Left ventricle myocardium inferior (tissue), 1 donor: ENCODE data around the gene FOXJ3. TPM values are rescaled to one million over a fixed set of nuclear protein-coding genes. Genes with fewer than 3 reads are reported as not detected.

Experiments used
- DNase-seq: peaks from one replicate; pipeline ENCODE4 v3.0.0-alpha.2; 2020
- H3K27ac ChIP-seq: fragments of 200-600 bp; replicated peaks from 2 replicates; pipeline ENCODE4 v1.8.0; 2021
- H3K27me3 ChIP-seq: fragments of 200-600 bp; 2 replicates; pipeline ENCODE4 v1.8.0; 2021; ENCODE audit warnings: low read depth
- H3K36me3 ChIP-seq: fragments of 200-600 bp; 2 replicates; pipeline ENCODE4 v1.8.0; 2021
- H3K4me1 ChIP-seq: fragments of 200-600 bp; 2 replicates; pipeline ENCODE4 v1.8.0; 2021
- H3K4me3 ChIP-seq: fragments of 200-600 bp; 2 replicates; pipeline ENCODE4 v1.8.0; 2021; ENCODE audit warnings: mild to moderate bottlenecking, moderate library complexity
- H3K9me3 ChIP-seq: fragments of 200-600 bp; replicated peaks from 2 replicates; pipeline ENCODE4 v1.8.0; 2021
- intact Hi-C: fragments of 100-400 bp; cut with micrococcal nuclease; formaldehyde crosslinking; loops from one replicate; pipeline ENCODE4 v1.11.0; 2022
- total RNA-seq: library from RNA; stranded (reverse); fragmentation: NEBNext Ultra II Directional; extraction: Animal tissue kit (Norgen Biotek cat#: 25700); gene quantifications from one replicate; pipeline ENCODE4 v1.2.1, GENCODE V29; 2021
- TF ChIP-seq, protein P1 (sequence below): fragments of 200-600 bp; IDR thresholded peaks from 2 replicates; pipeline ENCODE4 v1.8.0; 2021; ENCODE audit warnings: antibody characterized with exemption, mild to moderate bottlenecking, borderline replicate concordance
- donor health status: DM: no; HTN: yes; CAD: no; lungs with severe emphysema.

The FOXJ3 gene
- total RNA-seq, 1 donor from 2014 or later = 40.7 TPM

- no peaks in the 10 kb centered on the region for H3K36me3 ChIP-seq
- DNase-seq = no peak
- peaks cover 77% of the 10 kb centered on the region for H3K27me3 ChIP-seq
- no peak overlapping the region for H3K27ac ChIP-seq
- no peaks in the 10 kb centered on the region for H3K9me3 ChIP-seq
- intact Hi-C loops = no loop called here
- H3K4me3 ChIP-seq = no peak overlapping the region
- TF ChIP-seq, protein P1, sequence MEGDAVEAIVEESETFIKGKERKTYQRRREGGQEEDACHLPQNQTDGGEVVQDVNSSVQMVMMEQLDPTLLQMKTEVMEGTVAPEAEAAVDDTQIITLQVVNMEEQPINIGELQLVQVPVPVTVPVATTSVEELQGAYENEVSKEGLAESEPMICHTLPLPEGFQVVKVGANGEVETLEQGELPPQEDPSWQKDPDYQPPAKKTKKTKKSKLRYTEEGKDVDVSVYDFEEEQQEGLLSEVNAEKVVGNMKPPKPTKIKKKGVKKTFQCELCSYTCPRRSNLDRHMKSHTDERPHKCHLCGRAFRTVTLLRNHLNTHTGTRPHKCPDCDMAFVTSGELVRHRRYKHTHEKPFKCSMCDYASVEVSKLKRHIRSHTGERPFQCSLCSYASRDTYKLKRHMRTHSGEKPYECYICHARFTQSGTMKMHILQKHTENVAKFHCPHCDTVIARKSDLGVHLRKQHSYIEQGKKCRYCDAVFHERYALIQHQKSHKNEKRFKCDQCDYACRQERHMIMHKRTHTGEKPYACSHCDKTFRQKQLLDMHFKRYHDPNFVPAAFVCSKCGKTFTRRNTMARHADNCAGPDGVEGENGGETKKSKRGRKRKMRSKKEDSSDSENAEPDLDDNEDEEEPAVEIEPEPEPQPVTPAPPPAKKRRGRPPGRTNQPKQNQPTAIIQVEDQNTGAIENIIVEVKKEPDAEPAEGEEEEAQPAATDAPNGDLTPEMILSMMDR = no peak
- no peaks in the 10 kb centered on the region for H3K4me1 ChIP-seq
Observed at GRCh38 chr1:42143896-42144710, 190.9 kb downstream of the FOXJ3 start.

GRCh38 chr1:42142894-42143675 lies 191.9 kb downstream of the FOXJ3 start:
- TF ChIP-seq, protein P1 = no peak
- Histone ChIP-seq H3K36me3 (no peaks in the 10 kb centered on the region), H3K27ac (no peak overlapping the region), H3K4me3 (no peak overlapping the region), H3K4me1 (no peaks in the 10 kb centered on the region), H3K27me3 (peaks cover 77% of the 10 kb centered on the region), H3K9me3 (no peaks in the 10 kb centered on the region)
- DNase-seq = no peak
- intact Hi-C loops = no loop called here

DNA sequence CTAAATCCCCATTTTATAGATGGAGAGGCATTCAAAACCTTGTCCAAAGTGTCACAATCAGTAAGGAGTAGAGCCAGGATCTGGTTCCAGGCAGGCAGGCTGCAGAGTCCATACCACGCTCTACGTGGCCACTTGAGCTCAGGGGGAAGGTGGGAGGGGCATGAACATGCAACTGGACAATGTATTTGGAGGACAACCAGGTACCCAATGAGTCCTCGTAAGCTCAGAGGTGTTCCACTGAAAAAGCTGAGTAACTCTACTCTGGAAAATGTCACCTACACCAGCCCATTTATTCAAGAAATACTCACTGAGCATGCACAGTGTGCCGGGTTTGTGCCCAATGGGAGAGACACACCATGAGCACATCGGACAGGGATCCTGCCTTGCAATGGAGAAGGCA lies 193.1 kb downstream of the FOXJ3 start:
- intact Hi-C loops = no loop called here
- H3K36me3 ChIP-seq = no peaks in the 10 kb centered on the region
- peaks cover 81% of the 10 kb centered on the region for H3K27me3 ChIP-seq
- H3K27ac ChIP-seq = no peak overlapping the region
- TF ChIP-seq, protein P1 = no peak
- H3K4me1 ChIP-seq = no peaks in the 10 kb centered on the region
- no peak for DNase-seq
- no peak overlapping the region for H3K4me3 ChIP-seq
- H3K9me3 ChIP-seq = no peaks in the 10 kb centered on the region

GRCh38 chr1:42140191-42140590 lies 194.8 kb downstream of the FOXJ3 start:
- Histone ChIP-seq H3K4me3 (no peak overlapping the region), H3K4me1 (no peaks in the 10 kb centered on the region), H3K9me3 (no peaks in the 10 kb centered on the region), H3K27ac (no peak overlapping the region), H3K36me3 (no peaks in the 10 kb centered on the region), H3K27me3 (peaks cover 73% of the 10 kb centered on the region)
- TF ChIP-seq, protein P1 = no peak
- intact Hi-C loops = no loop called here
- DNase-seq = no peak

DNA sequence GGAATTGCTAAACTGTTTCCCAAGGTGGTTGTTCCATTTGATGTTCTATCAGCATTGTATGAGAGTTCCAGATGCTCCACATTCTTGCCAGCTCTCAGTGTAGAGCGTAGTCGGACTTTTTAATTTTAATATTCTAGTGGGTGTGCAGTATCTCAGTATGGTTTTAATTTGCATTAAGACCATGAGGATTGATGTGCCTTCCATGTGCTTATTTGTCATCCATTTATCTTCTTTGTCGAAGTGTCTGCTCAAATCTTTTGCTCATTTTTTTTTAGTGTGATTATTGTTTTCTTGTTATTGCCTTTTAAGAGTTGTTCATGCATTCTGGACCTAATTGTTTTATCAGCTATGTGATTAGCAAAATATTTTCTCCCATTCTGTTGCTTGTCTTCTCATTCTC lies 195.6 kb downstream of the FOXJ3 start:
- DNase-seq = no peak
- H3K36me3 ChIP-seq = no peaks in the 10 kb centered on the region
- no peaks in the 10 kb centered on the region for H3K9me3 ChIP-seq
- peaks cover 71% of the 10 kb centered on the region for H3K27me3 ChIP-seq
- H3K4me1 ChIP-seq = no peaks in the 10 kb centered on the region
- TF ChIP-seq, protein P1 = no peak
- intact Hi-C loops = no loop called here
- no peak overlapping the region for H3K27ac ChIP-seq
- no peak overlapping the region for H3K4me3 ChIP-seq
